HepG2 (cell line): ENCODE data around the gene SEBOX. TPM values are rescaled to one million over a fixed set of nuclear protein-coding genes. Genes with fewer than 3 reads are reported as not detected.

Experiments used
- ATF7-NPFF ChIP-seq: sonication (generic); formaldehyde crosslinking; IDR thresholded peaks from 2 replicates; pipeline ENCODE4 v1.8.1; 2023; ENCODE audit warnings: mild to moderate bottlenecking, low read depth, missing genetic modification reagents, moderate library complexity
- CREB1 ChIP-seq, 2 experiments: fragments of 450-650 bp in 1 of 2; IDR thresholded peaks; 2 replicates each; pipeline ENCODE4 v1.6.1; 2016 to 2017; ENCODE audit warnings: control low read depth in 1 of 2, mild to moderate bottlenecking in 1 of 2, missing compliant biosample characterization in 1 of 2, missing genetic modification characterization in 1 of 2
- EED ChIP-seq: sonication (generic); formaldehyde crosslinking; IDR thresholded peaks from 2 replicates; pipeline ENCODE4 v1.5.0; 2020; ENCODE audit warnings: mild to moderate bottlenecking, missing genetic modification reagents
- HNRNPUL1 ChIP-seq: fragments of 200-400 bp; formaldehyde crosslinking; IDR thresholded peaks from 2 replicates; pipeline ENCODE4 v1.6.1; 2017; ENCODE audit warnings: low read depth, mild to moderate bottlenecking, low read length, moderate library complexity
- NR3C1 ChIP-seq: sonication (generic); formaldehyde crosslinking; IDR thresholded peaks from 2 replicates; pipeline ENCODE4 v1.4.0; 2020; ENCODE audit warnings: missing genetic modification reagents
- RXRB ChIP-seq: IDR thresholded peaks from 2 replicates; pipeline ENCODE4 v1.6.1; 2016; ENCODE audit warnings: borderline replicate concordance, missing genetic modification reagents, missing compliant biosample characterization
- ZBTB34 ChIP-seq: sonication (generic); formaldehyde crosslinking; IDR thresholded peaks from 2 replicates; pipeline ENCODE4 v1.8.0; 2022; ENCODE audit warnings: mild to moderate bottlenecking, missing genetic modification reagents
- ZBTB38 ChIP-seq: sonication (generic); formaldehyde crosslinking; IDR thresholded peaks from 2 replicates; pipeline ENCODE4 v1.5.1; 2020; ENCODE audit warnings: mild to moderate bottlenecking, missing genetic modification reagents
- ZC3H13 ChIP-seq: sonication (generic); formaldehyde crosslinking; IDR thresholded peaks from 2 replicates; pipeline ENCODE4 v1.8.1; 2023; ENCODE audit warnings: mild to moderate bottlenecking, missing genetic modification reagents, moderate library complexity
- ZFP41 ChIP-seq: sonication (generic); formaldehyde crosslinking; IDR thresholded peaks from 2 replicates; pipeline ENCODE4 v1.4.0; 2020; ENCODE audit warnings: mild to moderate bottlenecking, missing genetic modification reagents, borderline replicate concordance
- ZNF34 ChIP-seq: sonication (generic); formaldehyde crosslinking; IDR thresholded peaks from 2 replicates; pipeline ENCODE4 v1.4.0; 2020; ENCODE audit warnings: mild to moderate bottlenecking, missing genetic modification reagents, borderline replicate concordance
- polyA plus RNA-seq, 8 experiments: library from polyadenylated mRNA; depleted of rRNA in 3 of 8; stranded (reverse) in 7 of 8; unstranded in 1 of 8; fragments of >200 nt; fragmentation: Illumina TruSeq in 4 of 8; extraction: Trizol in 4 of 8; gene quantifications; 2 replicates each; pipeline versions ENCODE4 v1.2.1 to v1.2.3, GENCODE V29; 2011 to 2016; ENCODE audit warnings: low read depth in 4 of 8, missing spikeins in 1 of 8, mixed read lengths in 1 of 8; ENCODE audit not compliant: insufficient read depth in 1 of 8
- total RNA-seq, 5 experiments: library from RNA; depleted of rRNA; stranded (reverse); fragments of >200 nt; fragmentation: Illumina TruSeq; extraction: Trizol; gene quantifications; 2 replicates each; pipeline ENCODE4 v1.2.3, GENCODE V29; 2016; ENCODE audit warnings: low read depth in 1 of 5
- TF ChIP-seq, protein P1 (sequence below): sonication (generic); formaldehyde crosslinking; IDR thresholded peaks from 2 replicates; pipeline ENCODE4 v1.4.0; 2020; ENCODE audit warnings: missing genetic modification reagents
- TF ChIP-seq, protein P2 (sequence below): sonication (generic); formaldehyde crosslinking; IDR thresholded peaks from 2 replicates; pipeline ENCODE4 v1.4.0; 2020; ENCODE audit warnings: missing genetic modification reagents, borderline replicate concordance

SEBOX gene
- total and polyA plus RNA-seq, 2 of the 13 experiments (the other 11 are each of a cell fraction or from before 2014, with no cell fraction given) = not detected

DNA sequence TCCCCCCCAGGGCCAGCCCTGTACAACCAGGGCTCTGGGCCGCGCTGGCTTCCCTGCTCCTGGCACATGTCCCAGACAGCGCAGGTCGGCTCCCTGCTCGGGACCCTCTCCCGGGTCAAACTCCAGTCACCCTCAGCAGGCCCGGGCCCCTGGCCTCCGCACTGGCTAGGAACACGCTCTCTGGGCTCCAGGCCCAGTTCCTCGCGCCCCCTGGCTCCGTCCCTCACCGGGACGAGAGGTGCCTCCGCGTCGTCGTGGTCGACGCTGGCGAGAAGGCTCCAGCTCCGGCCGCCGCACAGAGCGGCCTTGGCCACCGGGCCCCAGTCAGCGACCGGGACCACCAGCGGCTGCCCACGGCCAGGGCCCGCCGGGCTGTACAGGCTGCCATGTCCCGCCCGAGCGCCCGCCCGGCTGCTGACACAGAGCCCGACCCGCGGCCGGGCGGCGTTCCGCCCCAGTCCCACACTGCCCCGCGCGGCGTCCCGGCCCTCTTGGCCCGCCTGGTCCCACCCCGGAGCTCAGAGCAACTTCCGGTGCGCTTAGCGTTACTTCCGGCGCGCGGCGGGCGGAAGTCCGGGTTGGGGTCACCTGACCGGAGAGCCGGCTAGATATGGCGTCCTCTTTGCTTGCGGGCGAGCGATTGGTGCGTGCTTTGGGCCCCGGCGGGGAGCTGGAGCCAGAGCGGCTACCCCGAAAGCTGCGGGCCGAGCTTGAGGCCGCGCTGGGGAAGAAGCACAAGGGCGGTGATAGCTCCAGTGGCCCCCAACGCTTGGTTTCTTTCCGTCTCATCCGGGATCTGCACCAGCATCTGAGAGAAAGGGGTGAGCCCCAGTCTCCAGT is 7.7 kb downstream of the SEBOX start, which contains the start of gene POLDIP2 (continued):
- TF ChIP-seq ZBTB34 = peak; percentile 75; the same call in 1 of the 2 replicates
- no peak for TF ChIP-seq ZC3H13 (CRISPR knock-in tag)
- TF ChIP-seq RXRB (CRISPR knock-in tag) = peak; percentile 65; the same call in 1 of the 2 replicates
- TF ChIP-seq HNRNPUL1 = peak; percentile 43; the same call in 1 of the 2 replicates
- peak; percentile 79 for TF ChIP-seq ATF7-NPFF (CRISPR knock-in tag)
- TF ChIP-seq NR3C1 (CRISPR knock-in tag) = no peak
- TF ChIP-seq ZFP41 (CRISPR knock-in tag) = no peak
- no peak for TF ChIP-seq EED
- TF ChIP-seq ZBTB38 (CRISPR knock-in tag) = 0 out of 2 replicates have a peak, but pooled peaks have one; percentile 26
- TF ChIP-seq ZNF34 = 0 out of 2 replicates have a peak, but pooled peaks have one; percentile 28
- peak; percentile 59; the same call in 1 of the 2 replicates for TF ChIP-seq CREB1 (IDR thresholded peaks at IDR 0.05)
- TF ChIP-seq CREB1 (CRISPR knock-in tag; IDR thresholded peaks at IDR 0.05) = peak; percentile 88
- TF ChIP-seq, protein P1, sequence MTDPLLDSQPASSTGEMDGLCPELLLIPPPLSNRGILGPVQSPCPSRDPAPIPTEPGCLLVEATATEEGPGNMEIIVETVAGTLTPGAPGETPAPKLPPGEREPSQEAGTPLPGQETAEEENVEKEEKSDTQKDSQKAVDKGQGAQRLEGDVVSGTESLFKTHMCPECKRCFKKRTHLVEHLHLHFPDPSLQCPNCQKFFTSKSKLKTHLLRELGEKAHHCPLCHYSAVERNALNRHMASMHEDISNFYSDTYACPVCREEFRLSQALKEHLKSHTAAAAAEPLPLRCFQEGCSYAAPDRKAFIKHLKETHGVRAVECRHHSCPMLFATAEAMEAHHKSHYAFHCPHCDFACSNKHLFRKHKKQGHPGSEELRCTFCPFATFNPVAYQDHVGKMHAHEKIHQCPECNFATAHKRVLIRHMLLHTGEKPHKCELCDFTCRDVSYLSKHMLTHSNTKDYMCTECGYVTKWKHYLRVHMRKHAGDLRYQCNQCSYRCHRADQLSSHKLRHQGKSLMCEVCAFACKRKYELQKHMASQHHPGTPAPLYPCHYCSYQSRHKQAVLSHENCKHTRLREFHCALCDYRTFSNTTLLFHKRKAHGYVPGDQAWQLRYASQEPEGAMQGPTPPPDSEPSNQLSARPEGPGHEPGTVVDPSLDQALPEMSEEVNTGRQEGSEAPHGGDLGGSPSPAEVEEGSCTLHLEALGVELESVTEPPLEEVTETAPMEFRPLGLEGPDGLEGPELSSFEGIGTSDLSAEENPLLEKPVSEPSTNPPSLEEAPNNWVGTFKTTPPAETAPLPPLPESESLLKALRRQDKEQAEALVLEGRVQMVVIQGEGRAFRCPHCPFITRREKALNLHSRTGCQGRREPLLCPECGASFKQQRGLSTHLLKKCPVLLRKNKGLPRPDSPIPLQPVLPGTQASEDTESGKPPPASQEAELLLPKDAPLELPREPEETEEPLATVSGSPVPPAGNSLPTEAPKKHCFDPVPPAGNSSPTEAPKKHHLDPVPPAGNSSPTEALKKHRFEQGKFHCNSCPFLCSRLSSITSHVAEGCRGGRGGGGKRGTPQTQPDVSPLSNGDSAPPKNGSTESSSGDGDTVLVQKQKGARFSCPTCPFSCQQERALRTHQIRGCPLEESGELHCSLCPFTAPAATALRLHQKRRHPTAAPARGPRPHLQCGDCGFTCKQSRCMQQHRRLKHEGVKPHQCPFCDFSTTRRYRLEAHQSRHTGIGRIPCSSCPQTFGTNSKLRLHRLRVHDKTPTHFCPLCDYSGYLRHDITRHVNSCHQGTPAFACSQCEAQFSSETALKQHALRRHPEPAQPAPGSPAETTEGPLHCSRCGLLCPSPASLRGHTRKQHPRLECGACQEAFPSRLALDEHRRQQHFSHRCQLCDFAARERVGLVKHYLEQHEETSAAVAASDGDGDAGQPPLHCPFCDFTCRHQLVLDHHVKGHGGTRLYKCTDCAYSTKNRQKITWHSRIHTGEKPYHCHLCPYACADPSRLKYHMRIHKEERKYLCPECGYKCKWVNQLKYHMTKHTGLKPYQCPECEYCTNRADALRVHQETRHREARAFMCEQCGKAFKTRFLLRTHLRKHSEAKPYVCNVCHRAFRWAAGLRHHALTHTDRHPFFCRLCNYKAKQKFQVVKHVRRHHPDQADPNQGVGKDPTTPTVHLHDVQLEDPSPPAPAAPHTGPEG = peak; percentile 95
- TF ChIP-seq, protein P2, sequence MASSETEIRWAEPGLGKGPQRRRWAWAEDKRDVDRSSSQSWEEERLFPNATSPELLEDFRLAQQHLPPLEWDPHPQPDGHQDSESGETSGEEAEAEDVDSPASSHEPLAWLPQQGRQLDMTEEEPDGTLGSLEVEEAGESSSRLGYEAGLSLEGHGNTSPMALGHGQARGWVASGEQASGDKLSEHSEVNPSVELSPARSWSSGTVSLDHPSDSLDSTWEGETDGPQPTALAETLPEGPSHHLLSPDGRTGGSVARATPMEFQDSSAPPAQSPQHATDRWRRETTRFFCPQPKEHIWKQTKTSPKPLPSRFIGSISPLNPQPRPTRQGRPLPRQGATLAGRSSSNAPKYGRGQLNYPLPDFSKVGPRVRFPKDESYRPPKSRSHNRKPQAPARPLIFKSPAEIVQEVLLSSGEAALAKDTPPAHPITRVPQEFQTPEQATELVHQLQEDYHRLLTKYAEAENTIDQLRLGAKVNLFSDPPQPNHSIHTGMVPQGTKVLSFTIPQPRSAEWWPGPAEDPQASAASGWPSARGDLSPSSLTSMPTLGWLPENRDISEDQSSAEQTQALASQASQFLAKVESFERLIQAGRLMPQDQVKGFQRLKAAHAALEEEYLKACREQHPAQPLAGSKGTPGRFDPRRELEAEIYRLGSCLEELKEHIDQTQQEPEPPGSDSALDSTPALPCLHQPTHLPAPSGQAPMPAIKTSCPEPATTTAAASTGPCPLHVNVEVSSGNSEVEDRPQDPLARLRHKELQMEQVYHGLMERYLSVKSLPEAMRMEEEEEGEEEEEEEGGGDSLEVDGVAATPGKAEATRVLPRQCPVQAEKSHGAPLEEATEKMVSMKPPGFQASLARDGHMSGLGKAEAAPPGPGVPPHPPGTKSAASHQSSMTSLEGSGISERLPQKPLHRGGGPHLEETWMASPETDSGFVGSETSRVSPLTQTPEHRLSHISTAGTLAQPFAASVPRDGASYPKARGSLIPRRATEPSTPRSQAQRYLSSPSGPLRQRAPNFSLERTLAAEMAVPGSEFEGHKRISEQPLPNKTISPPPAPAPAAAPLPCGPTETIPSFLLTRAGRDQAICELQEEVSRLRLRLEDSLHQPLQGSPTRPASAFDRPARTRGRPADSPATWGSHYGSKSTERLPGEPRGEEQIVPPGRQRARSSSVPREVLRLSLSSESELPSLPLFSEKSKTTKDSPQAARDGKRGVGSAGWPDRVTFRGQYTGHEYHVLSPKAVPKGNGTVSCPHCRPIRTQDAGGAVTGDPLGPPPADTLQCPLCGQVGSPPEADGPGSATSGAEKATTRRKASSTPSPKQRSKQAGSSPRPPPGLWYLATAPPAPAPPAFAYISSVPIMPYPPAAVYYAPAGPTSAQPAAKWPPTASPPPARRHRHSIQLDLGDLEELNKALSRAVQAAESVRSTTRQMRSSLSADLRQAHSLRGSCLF (CRISPR knock-in tag) = 0 out of 2 replicates have a peak, but pooled peaks have one; percentile 39
